Measurements from ENCODE around the gene DHCR7.

Gene DHCR7

GRCh38 chr11:71477641-71478527, 29.7 kb upstream of the DHCR7 start:
- no peak for DNase-seq

- no peak for DNase-seq
Observed at GRCh38 chr11:71476926-71477640, 28.9 kb upstream of the DHCR7 start.

GRCh38 chr11:71476031-71476430, 27.8 kb upstream of the DHCR7 start:
- DNase-seq, result no peak

GRCh38 chr11:71474771-71475483, 26.7 kb upstream of the DHCR7 start:
- DNase-seq, result no peak

- no peak for DNase-seq
Observed at GRCh38 chr11:71474141-71474770, 26.1 kb upstream of the DHCR7 start.

GRCh38 chr11:71473793-71474080, 25.5 kb upstream of the DHCR7 start:
- DNase-seq, result no peak

- no peak for DNase-seq
Observed at GRCh38 chr11:71472941-71473792, 25.0 kb upstream of the DHCR7 start.

GRCh38 chr11:71472357-71472885, 24.2 kb upstream of the DHCR7 start:
- DNase-seq, result no peak

- no peak for DNase-seq
Observed at GRCh38 chr11:71470946-71471345, 22.8 kb upstream of the DHCR7 start.

GRCh38 chr11:71467164-71467563, 19.0 kb upstream of the DHCR7 start:
- DNase-seq, result no peak

GRCh38 chr11:71466358-71466757, 18.2 kb upstream of the DHCR7 start:
- DNase-seq, result no peak

- DNase-seq, result no peak
Observed at GRCh38 chr11:71465054-71465453, 16.9 kb upstream of the DHCR7 start.

- no peak for DNase-seq
Observed at GRCh38 chr11:71463331-71464211, 15.4 kb upstream of the DHCR7 start.

- DNase-seq, result no peak
Observed at GRCh38 chr11:71462726-71463125, 14.5 kb upstream of the DHCR7 start.

- DNase-seq, result no peak
Observed at GRCh38 chr11:71461696-71462095, 13.5 kb upstream of the DHCR7 start.

GRCh38 chr11:71459767-71460320, 11.7 kb upstream of the DHCR7 start:
- no peak for DNase-seq

GRCh38 chr11:71459076-71459766, 11.0 kb upstream of the DHCR7 start:
- DNase-seq, result no peak

- no peak for DNase-seq
Observed at GRCh38 chr11:71458146-71459070, 10.2 kb upstream of the DHCR7 start.

GRCh38 chr11:71456831-71457230, 8.6 kb upstream of the DHCR7 start:
- DNase-seq, result no peak

Measured in CD4-positive, alpha-beta T cell treated with Interleukin-21 for 1 hour (primary cell).